Neural progenitor cell (in vitro differentiated cells): ENCODE data around the gene PTGDR2. TPM values are rescaled to one million over a fixed set of nuclear protein-coding genes. Genes with fewer than 3 reads are reported as not detected.

Experiments
- DNase-seq: peaks from one replicate; pipeline ENCODE4 v3.0.0-alpha.2; 2016; ENCODE audit warnings: low spot score
- H2AFZ ChIP-seq: fragments of 200-600 bp; sonication (generic); replicated peaks from 2 replicates; pipeline ENCODE4 v1.6.1; 2016; ENCODE audit warnings: antibody characterized with exemption
- H3F3A ChIP-seq: fragments of 200-600 bp; sonication (generic); 2 replicates; pipeline ENCODE4 v1.6.1; 2016; ENCODE audit warnings: antibody characterized with exemption, low read depth
- H3K27ac ChIP-seq: fragments of 200-600 bp; sonication (generic); 2 replicates; pipeline ENCODE4 v1.5.1; 2016; ENCODE audit warnings: mild to moderate bottlenecking
- H3K27me3 ChIP-seq: fragments of 200-600 bp; sonication (generic); 2 replicates; pipeline ENCODE4 v1.6.1; 2016; ENCODE audit warnings: mild to moderate bottlenecking, moderate library complexity
- H3K36me3 ChIP-seq: fragments of 200-600 bp; sonication (generic); 2 replicates; pipeline ENCODE4 v1.5.1; 2016
- H3K4me1 ChIP-seq: fragments of 200-600 bp; sonication (generic); 2 replicates; pipeline ENCODE4 v1.6.1; 2016; ENCODE audit warnings: mixed run types
- H3K4me2 ChIP-seq: fragments of 200-600 bp; sonication (generic); 2 replicates; pipeline ENCODE4 v1.6.1; 2016
- H3K4me3 ChIP-seq: fragments of 200-600 bp; sonication (generic); 2 replicates; pipeline ENCODE4 v1.5.1; 2016
- H3K79me2 ChIP-seq: fragments of 200-600 bp; sonication (generic); 2 replicates; pipeline ENCODE4 v1.6.1; 2016; ENCODE audit warnings: low read depth
- H3K9ac ChIP-seq: fragments of 200-600 bp; sonication (generic); 2 replicates; pipeline ENCODE4 v1.6.1; 2016
- H3K9me3 ChIP-seq: fragments of 200-600 bp; sonication (generic); 2 replicates; pipeline ENCODE4 v1.5.1; 2016; ENCODE audit warnings: low read depth
- H4K20me1 ChIP-seq: fragments of 200-600 bp; sonication (generic); 2 replicates; pipeline ENCODE4 v1.6.1; 2016; ENCODE audit warnings: low read depth
- H3K27ac Mint-ChIP-seq: 3 replicates; pipeline ENCODE4 v1.8.0; 2021; ENCODE audit warnings: mixed read lengths
- H3K27me3 Mint-ChIP-seq: 2 replicates; pipeline ENCODE4 v1.8.0; 2022; ENCODE audit warnings: low read depth, mild to moderate bottlenecking, inconsistent platforms, moderate library complexity, mixed read lengths; ENCODE audit not compliant: insufficient read depth
- H3K36me3 Mint-ChIP-seq: 3 replicates; pipeline ENCODE4 v1.8.0; 2021; ENCODE audit warnings: mixed read lengths
- H3K4me1 Mint-ChIP-seq: 3 replicates; pipeline ENCODE4 v1.8.0; 2021; ENCODE audit warnings: mixed read lengths
- H3K4me3 Mint-ChIP-seq: 3 replicates; pipeline ENCODE4 v1.8.0; 2021; ENCODE audit warnings: mild to moderate bottlenecking, moderate library complexity, mixed read lengths
- H3K9me3 Mint-ChIP-seq: 3 replicates; pipeline ENCODE4 v1.8.0; 2020; ENCODE audit warnings: mixed read lengths
- CTCF ChIP-seq: fragments of 200-600 bp; sonication (generic); IDR thresholded peaks from 2 replicates; pipeline ENCODE4 v1.5.1; 2017; ENCODE audit warnings: antibody characterized with exemption, mild to moderate bottlenecking
- EZH2 ChIP-seq: fragments of 200-600 bp; sonication (generic); IDR thresholded peaks from 2 replicates; pipeline ENCODE4 v1.6.1; 2017; ENCODE audit warnings: antibody characterized with exemption, mild to moderate bottlenecking, moderate library complexity
- EZH2phosphoT487 ChIP-seq: fragments of 200-600 bp; sonication (generic); IDR thresholded peaks from 2 replicates; pipeline ENCODE4 v1.6.1; 2017; ENCODE audit warnings: antibody characterized with exemption
- total RNA-seq: library from RNA; depleted of rRNA; stranded (reverse); fragments of >200 nt; gene quantifications from 2 replicates; pipeline ENCODE4 v1.2.3, GENCODE V29; 2015; ENCODE audit warnings: low replicate concordance

PTGDR2 gene
- total RNA-seq, 1 donor from 2014 or later = not detected

GRCh38 chr11:60836866-60837515, 18.8 kb downstream of the PTGDR2 start:
- Histone ChIP-seq H3K4me1 (no peaks in the 10 kb centered on the region), H3K36me3 (no peaks in the 10 kb centered on the region), H4K20me1 (no peaks in the 10 kb centered on the region), H3K4me3 (no peak overlapping the region), H3F3A (no peaks in the 10 kb centered on the region), H3K79me2 (no peaks in the 10 kb centered on the region), H3K9ac (no peak overlapping the region), H2AFZ (no peak overlapping the region), H3K4me2 (no peak overlapping the region), H3K9me3 (no peaks in the 10 kb centered on the region), H3K27ac (no peak overlapping the region), H3K27me3 (peaks cover 39% of the 10 kb centered on the region)
- Mint-ChIP-seq H3K4me3 (no peak overlapping the region), H3K27ac (no peak overlapping the region), H3K4me1 (peaks cover 8% of the 10 kb centered on the region), H3K36me3 (no peaks in the 10 kb centered on the region), H3K27me3 (peaks cover 6% of the 10 kb centered on the region), H3K9me3 (no peaks in the 10 kb centered on the region)
- TF ChIP-seq CTCF = no peak
- TF ChIP-seq EZH2phosphoT487 = no peak
- TF ChIP-seq EZH2 = no peak
- no peak for DNase-seq

- DNase-seq = no peak
- Histone ChIP-seq H3K9me3 (no peaks in the 10 kb centered on the region), H3F3A (no peaks in the 10 kb centered on the region), H3K36me3 (no peaks in the 10 kb centered on the region), H3K9ac (no peak overlapping the region), H3K27me3 (peaks cover 45% of the 10 kb centered on the region), H4K20me1 (no peaks in the 10 kb centered on the region), H3K4me2 (no peak overlapping the region), H3K79me2 (no peaks in the 10 kb centered on the region), H3K27ac (no peak overlapping the region), H2AFZ (no peak overlapping the region), H3K4me3 (no peak overlapping the region), H3K4me1 (no peaks in the 10 kb centered on the region)
- H3K27me3 Mint-ChIP-seq = peaks cover 9% of the 10 kb centered on the region
- TF ChIP-seq CTCF (no peak), EZH2phosphoT487 (no peak), EZH2 (no peak)
- no peaks in the 10 kb centered on the region for H3K9me3 Mint-ChIP-seq
- H3K36me3 Mint-ChIP-seq = no peaks in the 10 kb centered on the region
- no peak overlapping the region for H3K27ac Mint-ChIP-seq
- no peaks in the 10 kb centered on the region for H3K4me1 Mint-ChIP-seq
- no peak overlapping the region for H3K4me3 Mint-ChIP-seq
These were observed 20.3 kb downstream of the PTGDR2 start for GRCh38 chr11:60835534-60835846.

- H3K4me1 Mint-ChIP-seq = no peaks in the 10 kb centered on the region
- H3K36me3 Mint-ChIP-seq = no peaks in the 10 kb centered on the region
- H3K4me2 ChIP-seq = no peak overlapping the region
These were observed 20.8 kb downstream of the PTGDR2 start for GRCh38 chr11:60834742-60835533.

More at GRCh38 chr11:60834742-60835533, 20.8 kb downstream of the PTGDR2 start:
- H3K4me3 Mint-ChIP-seq = no peak overlapping the region
- no peaks in the 10 kb centered on the region for H3K9me3 ChIP-seq
- no peak overlapping the region for H3K9ac ChIP-seq
- peaks cover 45% of the 10 kb centered on the region for H3K27me3 ChIP-seq
- H3K36me3 ChIP-seq = no peaks in the 10 kb centered on the region
- no peaks in the 10 kb centered on the region for H3F3A ChIP-seq
- H3K79me2 ChIP-seq = no peaks in the 10 kb centered on the region
- H3K4me3 ChIP-seq = no peak overlapping the region
- peaks cover 9% of the 10 kb centered on the region for H3K27me3 Mint-ChIP-seq
- H3K9me3 Mint-ChIP-seq = no peaks in the 10 kb centered on the region
- H2AFZ ChIP-seq = no peak overlapping the region
- H3K27ac ChIP-seq = no peak overlapping the region
- TF ChIP-seq CTCF (no peak), EZH2phosphoT487 (no peak), EZH2 (no peak)
- H3K27ac Mint-ChIP-seq = no peak overlapping the region
- H3K4me1 ChIP-seq = no peaks in the 10 kb centered on the region
- no peaks in the 10 kb centered on the region for H4K20me1 ChIP-seq
- no peak for DNase-seq
